AG04449 (cell line): Measurements from ENCODE around the gene CST5.
"Not testable (repeated sequence)": the region's sequence is repeated elsewhere in the genome, so short reads cannot be mapped to it uniquely, and the experiment has no call there.

Experiments
- CTCF ChIA-PET: fragments of 350-600 bp; formaldehyde crosslinking; extraction: SDS; loops from one replicate; lab custom pipeline; 2021; ENCODE audit warnings: antibody characterized with exemption; lab: Yijun Ruan, JAX
- POLR2A ChIA-PET: fragments of 400-600, 350-600 bp; formaldehyde crosslinking; extraction: SDS; loops from one replicate; lab custom pipeline; 2020; ENCODE audit warnings: antibody characterized with exemption, inconsistent platforms; lab: Yijun Ruan, JAX
- DNase-seq: peaks from one replicate; pipeline ENCODE4 v3.0.0-alpha.2; 2010; ENCODE audit warnings: low read depth, low spot score
- H3K4me3 ChIP-seq: 2 replicates; pipeline ENCODE4 v1.5.1; 2011; ENCODE audit warnings: low read depth, mild to moderate bottlenecking, control low read depth, low read length
- TF ChIP-seq, protein P1 (sequence below): IDR thresholded peaks from one replicate; pipeline ENCODE4 v1.5.1; 2011; ENCODE audit warnings: mild to moderate bottlenecking, moderate library complexity, low read length, control low read depth, inconsistent platforms; ENCODE audit not compliant: insufficient read depth; ENCODE audit errors: missing control alignments

CST5 gene

DNA sequence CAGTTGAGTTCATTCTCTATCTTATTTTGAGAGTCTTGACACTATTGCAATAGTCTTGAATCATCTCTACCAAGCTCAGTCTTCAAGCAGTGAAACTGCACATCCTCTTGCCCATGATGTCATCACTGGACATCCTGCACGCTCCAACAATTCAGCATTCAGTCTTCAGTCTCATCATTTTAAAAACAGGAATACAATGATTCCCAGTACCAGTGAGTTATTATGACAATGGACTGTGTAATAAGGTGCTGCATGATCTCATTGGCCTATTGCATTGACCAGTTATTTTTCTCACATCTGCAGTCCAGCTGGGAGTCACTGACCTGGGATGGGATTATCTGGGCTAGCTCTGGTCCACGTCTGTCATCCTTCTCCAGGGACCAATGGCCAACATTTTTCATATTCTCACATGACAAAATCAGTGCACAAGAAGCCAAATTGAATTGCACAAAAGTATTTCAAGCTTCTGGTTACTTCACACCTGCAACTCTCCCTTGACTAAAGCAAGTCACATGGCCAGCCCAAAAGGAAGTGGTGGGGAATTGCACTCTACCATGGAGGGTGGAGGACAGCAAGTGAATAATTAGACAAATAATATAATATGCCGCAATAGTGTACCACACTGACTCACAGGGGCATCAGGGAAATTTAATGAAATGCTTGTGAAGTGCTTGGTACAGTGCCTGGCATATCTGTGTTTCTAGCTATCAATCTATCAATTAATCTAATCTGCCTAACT is 46.6 kb downstream of the CST5 start:
- TF ChIP-seq, protein P1, sequence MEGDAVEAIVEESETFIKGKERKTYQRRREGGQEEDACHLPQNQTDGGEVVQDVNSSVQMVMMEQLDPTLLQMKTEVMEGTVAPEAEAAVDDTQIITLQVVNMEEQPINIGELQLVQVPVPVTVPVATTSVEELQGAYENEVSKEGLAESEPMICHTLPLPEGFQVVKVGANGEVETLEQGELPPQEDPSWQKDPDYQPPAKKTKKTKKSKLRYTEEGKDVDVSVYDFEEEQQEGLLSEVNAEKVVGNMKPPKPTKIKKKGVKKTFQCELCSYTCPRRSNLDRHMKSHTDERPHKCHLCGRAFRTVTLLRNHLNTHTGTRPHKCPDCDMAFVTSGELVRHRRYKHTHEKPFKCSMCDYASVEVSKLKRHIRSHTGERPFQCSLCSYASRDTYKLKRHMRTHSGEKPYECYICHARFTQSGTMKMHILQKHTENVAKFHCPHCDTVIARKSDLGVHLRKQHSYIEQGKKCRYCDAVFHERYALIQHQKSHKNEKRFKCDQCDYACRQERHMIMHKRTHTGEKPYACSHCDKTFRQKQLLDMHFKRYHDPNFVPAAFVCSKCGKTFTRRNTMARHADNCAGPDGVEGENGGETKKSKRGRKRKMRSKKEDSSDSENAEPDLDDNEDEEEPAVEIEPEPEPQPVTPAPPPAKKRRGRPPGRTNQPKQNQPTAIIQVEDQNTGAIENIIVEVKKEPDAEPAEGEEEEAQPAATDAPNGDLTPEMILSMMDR, result no peak
- POLR2A ChIA-PET, result no interaction called here
- DNase-seq, result no peak
- no peak overlapping the region for H3K4me3 ChIP-seq
- CTCF ChIA-PET, result no interaction called here

DNA sequence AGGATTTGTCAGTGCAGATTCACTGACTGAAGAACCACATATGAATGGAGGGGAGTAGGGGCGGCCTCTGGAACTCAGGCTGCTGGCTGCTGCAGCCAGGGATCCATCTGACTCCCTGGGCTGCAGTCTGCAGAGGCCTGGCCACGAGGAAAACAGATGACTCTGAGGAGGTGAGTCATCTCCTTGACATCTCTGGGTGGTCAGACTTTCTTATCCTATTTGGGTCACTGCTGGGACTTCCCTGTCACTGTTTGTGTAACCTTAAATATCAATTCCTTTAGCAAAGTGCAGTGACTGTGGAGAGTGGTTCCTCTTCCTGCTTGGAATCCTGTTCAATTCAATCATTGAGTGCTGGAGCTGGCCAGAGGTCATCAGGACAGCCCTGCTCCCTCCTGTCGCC is 47.6 kb downstream of the CST5 start:
- H3K4me3 ChIP-seq, DNase-seq, CTCF ChIA-PET, POLR2A ChIA-PET: not testable (repeated sequence)

GRCh38 chr20:23826541-23827021 is 53.0 kb downstream of the CST5 start, which contains the start of gene CST2:
CST2 (minus strand) TSS chr20:23826729; CDS start chr20:23826660, 69 bp downstream.
- POLR2A ChIA-PET, result no interaction called here
- DNase-seq, result no peak
- CTCF ChIA-PET, result no interaction called here
- H3K4me3 ChIP-seq, result no peak within 1 kb of the TSS
- TF ChIP-seq, protein P1, result no peak
